GM21825 (cell line): ENCODE measurements around the gene RBM10.
A peak's percentile ranks its signal among the peaks of the same experiment; 100 is the strongest.

ENCODE experiments used
- ATAC-seq: cut with Tn5 transposase; IDR thresholded peaks from one replicate; pipeline ENCODE4 v1.9.1; 2021; ENCODE audit warnings: mild to moderate bottlenecking, moderate library complexity; ENCODE audit not compliant: unreplicated experiment

RBM10 gene

GRCh38 chrX:47216393-47216925 lies 71.4 kb downstream of the RBM10 start:
- no peak for ATAC-seq

GRCh38 chrX:47217121-47217851 lies 72.3 kb downstream of the RBM10 start:
- no peak for ATAC-seq

- peak; percentile 83 for ATAC-seq
Measured at GRCh38 chrX:47217852-47218279, 72.8 kb downstream of the RBM10 start.

GRCh38 chrX:47218280-47218919 lies 73.4 kb downstream of the RBM10 start, which contains the start of gene CDK16:
CDK16 (plus strand) TSS chrX:47218681; CDS start chrX:47223558, 4,877 bp downstream.
- peak; percentile 40 for ATAC-seq

GRCh38 chrX:47218920-47219815 lies 74.1 kb downstream of the RBM10 start:
- ATAC-seq: peak; percentile 1

GRCh38 chrX:47221756-47222155 lies 76.7 kb downstream of the RBM10 start:
- no peak for ATAC-seq

GRCh38 chrX:47222751-47223350 lies 77.8 kb downstream of the RBM10 start:
- no peak for ATAC-seq

- no peak for ATAC-seq
Measured at GRCh38 chrX:47223476-47224250, 78.6 kb downstream of the RBM10 start.

GRCh38 chrX:47224266-47224895 lies 79.4 kb downstream of the RBM10 start:
- no peak for ATAC-seq

- ATAC-seq: no peak
Measured at GRCh38 chrX:47224896-47225290, 79.9 kb downstream of the RBM10 start.

GRCh38 chrX:47226071-47226470 lies 81.0 kb downstream of the RBM10 start:
- no peak for ATAC-seq

GRCh38 chrX:47226531-47227333 lies 81.7 kb downstream of the RBM10 start:
- ATAC-seq: no peak

GRCh38 chrX:47227334-47227583 lies 82.2 kb downstream of the RBM10 start:
- ATAC-seq: no peak

- ATAC-seq: no peak
Measured at GRCh38 chrX:47228550-47229270, 83.7 kb downstream of the RBM10 start.

- ATAC-seq: no peak
Measured at GRCh38 chrX:47229427-47229826, 84.4 kb downstream of the RBM10 start.

GRCh38 chrX:47230136-47230868 lies 85.3 kb downstream of the RBM10 start:
- ATAC-seq: no peak

GRCh38 chrX:47231167-47231566 lies 86.1 kb downstream of the RBM10 start:
- ATAC-seq: no peak
